ENCODE data around the gene RFPL3.

DNA sequence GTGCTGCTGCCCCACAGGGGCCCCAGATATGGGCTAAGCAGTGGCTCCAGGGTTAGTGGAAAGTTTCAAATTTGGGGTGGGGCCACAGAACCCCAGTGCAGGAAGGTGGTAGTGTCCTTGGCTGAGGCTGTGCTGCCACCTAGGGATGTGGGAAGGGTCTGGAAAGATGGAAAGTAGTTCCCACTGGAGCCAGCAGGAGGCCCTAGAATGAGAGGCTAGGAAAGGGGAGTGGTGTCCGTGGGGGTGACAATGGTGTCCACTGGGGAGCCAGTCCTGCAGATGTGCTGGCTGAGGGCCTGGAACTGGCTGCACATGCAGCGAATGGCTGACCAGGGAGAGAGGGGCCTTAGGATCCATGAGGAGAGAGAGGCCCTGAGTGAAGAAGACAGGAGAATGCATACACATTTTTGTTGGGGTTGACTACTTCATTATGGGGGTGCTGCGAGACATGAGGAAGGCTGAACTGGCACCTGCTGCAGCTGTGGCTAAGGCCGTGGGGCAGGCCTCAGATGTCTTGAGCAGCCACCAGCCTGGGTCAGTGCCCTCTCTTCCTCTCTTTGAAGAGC is 21.1 kb downstream of the RFPL3 start:
- TF ChIP-seq, protein P1, sequence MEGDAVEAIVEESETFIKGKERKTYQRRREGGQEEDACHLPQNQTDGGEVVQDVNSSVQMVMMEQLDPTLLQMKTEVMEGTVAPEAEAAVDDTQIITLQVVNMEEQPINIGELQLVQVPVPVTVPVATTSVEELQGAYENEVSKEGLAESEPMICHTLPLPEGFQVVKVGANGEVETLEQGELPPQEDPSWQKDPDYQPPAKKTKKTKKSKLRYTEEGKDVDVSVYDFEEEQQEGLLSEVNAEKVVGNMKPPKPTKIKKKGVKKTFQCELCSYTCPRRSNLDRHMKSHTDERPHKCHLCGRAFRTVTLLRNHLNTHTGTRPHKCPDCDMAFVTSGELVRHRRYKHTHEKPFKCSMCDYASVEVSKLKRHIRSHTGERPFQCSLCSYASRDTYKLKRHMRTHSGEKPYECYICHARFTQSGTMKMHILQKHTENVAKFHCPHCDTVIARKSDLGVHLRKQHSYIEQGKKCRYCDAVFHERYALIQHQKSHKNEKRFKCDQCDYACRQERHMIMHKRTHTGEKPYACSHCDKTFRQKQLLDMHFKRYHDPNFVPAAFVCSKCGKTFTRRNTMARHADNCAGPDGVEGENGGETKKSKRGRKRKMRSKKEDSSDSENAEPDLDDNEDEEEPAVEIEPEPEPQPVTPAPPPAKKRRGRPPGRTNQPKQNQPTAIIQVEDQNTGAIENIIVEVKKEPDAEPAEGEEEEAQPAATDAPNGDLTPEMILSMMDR (IDR thresholded peaks at IDR 0.05): peak in 3 of 4 experiments; percentile 8 to 42 (median 11)
- no peak for TF ChIP-seq POLR2A (IDR thresholded peaks at IDR 0.05)
- TF ChIP-seq POLR2AphosphoS5 (IDR thresholded peaks at IDR 0.05): no peak
